ENCODE data around the gene MYPN. TPM values are rescaled to one million over a fixed set of nuclear protein-coding genes. Genes with fewer than 3 reads are reported as not detected.

Gene MYPN
- total RNA-seq, 1 experiment from 2014 or later, result not detected

DNA sequence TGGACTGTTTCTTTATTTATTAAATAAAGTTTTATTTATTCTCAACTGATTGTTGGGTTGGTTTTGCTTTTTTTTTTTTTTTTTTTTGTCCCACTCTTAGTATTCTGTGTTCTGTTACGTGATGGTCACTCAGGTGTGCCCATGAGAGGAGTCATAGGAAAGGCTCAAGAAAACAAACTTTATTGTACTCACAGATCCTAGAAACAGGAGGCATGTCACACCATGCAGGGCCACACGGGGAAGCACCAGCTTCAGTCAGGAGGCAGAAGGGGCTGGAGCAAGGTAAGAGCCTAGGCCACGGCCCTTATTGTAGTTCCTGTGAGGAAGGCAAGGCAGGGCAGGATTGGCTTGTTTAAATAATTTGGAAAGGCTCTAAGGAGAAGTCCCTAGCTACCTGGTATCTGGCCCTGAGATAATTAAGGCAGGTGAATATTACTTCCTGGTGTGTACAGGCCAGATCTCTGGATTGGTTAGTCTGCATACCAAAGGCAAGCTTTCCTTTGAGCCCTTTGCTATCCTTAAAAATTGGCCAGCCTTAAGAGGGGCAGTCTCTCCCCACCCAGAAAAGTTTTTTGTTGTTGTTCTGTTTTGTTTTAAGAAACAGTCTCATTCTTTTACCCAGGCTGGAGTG is 114.4 kb downstream of the MYPN start:
- no peaks in the 10 kb centered on the region; a peak in 1 of 5 replicates for H3K9me3 Mint-ChIP-seq
- no CpG with 5 or more reads among the region's 3 CpGs for WGBS (ENCODE audit: extremely low coverage, insufficient read length, low lambda C conversion rate)
- Histone ChIP-seq H4K91ac (ENCODE audit: insufficient read length, low read depth, low read length) (no peak overlapping the region), H3K56ac (ENCODE audit: insufficient read length, low read depth, low read length) (no peak overlapping the region), H3K4me1 (ENCODE audit: insufficient read depth, low read length) (no peaks in the 10 kb centered on the region), H2BK5ac (ENCODE audit: insufficient read length, low read length) (no peak overlapping the region), H3K23ac (ENCODE audit: insufficient read length, low read depth, low read length) (no peak overlapping the region), H3K27ac (ENCODE audit: insufficient read length, low read depth, low read length) (no peak overlapping the region), H3K23me2 (ENCODE audit: insufficient read length, low read depth, low read length, poor library complexity, severe bottlenecking) (no peaks in the 10 kb centered on the region), H2BK120ac (ENCODE audit: low read depth, low read length, poor library complexity, severe bottlenecking) (no peak overlapping the region), H4K5ac (ENCODE audit: insufficient read length, low read depth, low read length) (no peak overlapping the region), H4K8ac (replicated peaks; ENCODE audit: insufficient read length, low read depth, low read length) (no peak overlapping the region), H3K9ac (ENCODE audit: extremely low read depth, insufficient read length, low read length) (no peak overlapping the region), H3K14ac (ENCODE audit: insufficient read depth, low read length) (no peak overlapping the region), H3K4me2 (ENCODE audit: insufficient read depth, insufficient read length, low read length) (no peak overlapping the region), H3K4ac (ENCODE audit: low read depth, low read length) (no peak overlapping the region), H2BK15ac (ENCODE audit: low read depth, low read length) (no peak overlapping the region), H2AFZ (ENCODE audit: low read length) (no peak overlapping the region), H4K20me1 (ENCODE audit: control insufficient read depth, insufficient read depth, insufficient read length) (peaks cover 4% of the 10 kb centered on the region), H3K27me3 (ENCODE audit: insufficient read depth, low read length) (no peaks in the 10 kb centered on the region), H2BK20ac (ENCODE audit: low read depth, low read length, poor library complexity, severe bottlenecking) (no peak overlapping the region), H2AK5ac (ENCODE audit: insufficient read length, low read length) (no peak overlapping the region), H3K79me2 (ENCODE audit: insufficient read depth, low read length) (no peaks in the 10 kb centered on the region), H3K18ac (ENCODE audit: insufficient read length, low read depth, low read length) (no peak overlapping the region), H3K79me1 (ENCODE audit: insufficient read depth, low read depth, low read length, poor library complexity, severe bottlenecking) (no peaks in the 10 kb centered on the region), H3T11ph (ENCODE audit: low read length) (no peak overlapping the region), H2BK12ac (ENCODE audit: insufficient read length, low read depth, low read length) (no peak overlapping the region), H3K9me3 (ENCODE audit: control insufficient read depth, low read depth, low read length) (no peaks in the 10 kb centered on the region)
- H3K27me3 Mint-ChIP-seq (ENCODE audit: low read depth), result peaks cover 4% of the 10 kb centered on the region; the same call in 1 of the 2 replicates
- no peaks in the 10 kb centered on the region; a peak in 1 of 4 replicates for H3K4me1 Mint-ChIP-seq
- no peak overlapping the region; a peak in 1 of 5 replicates for H3K4me3 Mint-ChIP-seq
- no peaks in the 10 kb centered on the region for H3K36me3 Mint-ChIP-seq (ENCODE audit: insufficient read depth in 1 of 3, low read depth in 3 of 3)
- DNase-seq, result peak; percentile 73
- TF ChIP-seq, protein P1, sequence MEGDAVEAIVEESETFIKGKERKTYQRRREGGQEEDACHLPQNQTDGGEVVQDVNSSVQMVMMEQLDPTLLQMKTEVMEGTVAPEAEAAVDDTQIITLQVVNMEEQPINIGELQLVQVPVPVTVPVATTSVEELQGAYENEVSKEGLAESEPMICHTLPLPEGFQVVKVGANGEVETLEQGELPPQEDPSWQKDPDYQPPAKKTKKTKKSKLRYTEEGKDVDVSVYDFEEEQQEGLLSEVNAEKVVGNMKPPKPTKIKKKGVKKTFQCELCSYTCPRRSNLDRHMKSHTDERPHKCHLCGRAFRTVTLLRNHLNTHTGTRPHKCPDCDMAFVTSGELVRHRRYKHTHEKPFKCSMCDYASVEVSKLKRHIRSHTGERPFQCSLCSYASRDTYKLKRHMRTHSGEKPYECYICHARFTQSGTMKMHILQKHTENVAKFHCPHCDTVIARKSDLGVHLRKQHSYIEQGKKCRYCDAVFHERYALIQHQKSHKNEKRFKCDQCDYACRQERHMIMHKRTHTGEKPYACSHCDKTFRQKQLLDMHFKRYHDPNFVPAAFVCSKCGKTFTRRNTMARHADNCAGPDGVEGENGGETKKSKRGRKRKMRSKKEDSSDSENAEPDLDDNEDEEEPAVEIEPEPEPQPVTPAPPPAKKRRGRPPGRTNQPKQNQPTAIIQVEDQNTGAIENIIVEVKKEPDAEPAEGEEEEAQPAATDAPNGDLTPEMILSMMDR (conservative IDR thresholded peaks at IDR 0.05), result peak; percentile 56
- no peak overlapping the region; a peak in 1 of 7 replicates for H3K27ac Mint-ChIP-seq

Measured in H9 (cell line).